ENCODE results near the gene ZBTB46. TPM values are rescaled to one million over a fixed set of nuclear protein-coding genes. Genes with fewer than 3 reads are reported as not detected.

Gene ZBTB46
- total and polyA plus RNA-seq, 10 of the 15 experiments (the other 5 are each of a cell fraction or from before 2014, with no cell fraction given), result 0.15 to 0.92 (median 0.34) TPM

- no peak for TF ChIP-seq YBX1 (IDR thresholded peaks at IDR 0.05)
Observed at GRCh38 chr20:63843778-63844177, 12.7 kb upstream of the ZBTB46 start (continued).

GRCh38 chr20:63843222-63843621, 12.2 kb upstream of the ZBTB46 start:
- TF ChIP-seq SP1 (IDR thresholded peaks at IDR 0.05; ENCODE audit: low read depth, low read length) (no peak), GATAD2B (conservative IDR thresholded peaks at IDR 0.05; ENCODE audit: low read depth) (no peak), BMI1 (IDR thresholded peaks at IDR 0.05; ENCODE audit: borderline replicate concordance) (no peak)
- ChIA-PET POLR2A (interaction anchor here (0.9 kb wide), 1 partner anchor 12 kb away, joined by 3 read pairs; the partner anchor contains the start of gene ZBTB46), RAD21 (ENCODE audit: unreplicated experiment) (interaction anchor here (1.0 kb wide), 1 partner anchor 22 kb away, joined by 3 read pairs; the partner anchor contains the start of gene TPD52L2), SMC1A (ENCODE audit: uncharacterized antibody, unreplicated experiment) (no interaction called here), CTCF (interaction anchor here (0.8 to 1.6 kb wide), 2 partner anchors 16 kb away, joined by 3 read pairs; no protein-coding TSS in a partner anchor)
- intact Hi-C loops (cut with micrococcal nuclease; ENCODE audit: unreplicated experiment), result no loop called here
- in situ Hi-C loops (cut with MboI), result no loop called here
- peaks cover 19% of the 10 kb centered on the region for H3K4me1 ChIP-seq (ENCODE audit: control insufficient read depth, insufficient read depth, low read length)
- no peak overlapping the region for H3K4me3 ChIP-seq
- no peaks in the 10 kb centered on the region for H3K36me3 ChIP-seq (ENCODE audit: control insufficient read depth in 2 of 2, insufficient read depth in 2 of 2, low read length in 1 of 2)
- ATAC-seq, result no peak
- DNase-seq (ENCODE audit: low read depth, low spot score), result no peak
- H2AFZ ChIP-seq (ENCODE audit: control insufficient read depth, low read depth, low read length), result no peak overlapping the region
- peaks cover 0 to 1% of the 10 kb centered on the region in 2 experiments; a peak in 3 of 4 replicates for H3K27me3 ChIP-seq (replicated peaks in 1 of 2; ENCODE audit: control insufficient read depth in 2 of 2, insufficient read depth in 2 of 2, low read length in 1 of 2)
- H3K27ac ChIP-seq (ENCODE audit: control insufficient read depth, insufficient read depth), result no peak overlapping the region
- FAIRE-seq, result no peak
- no peak overlapping the region for H3K9ac ChIP-seq (ENCODE audit: control insufficient read depth, insufficient read depth, low read length)
- 46% methylated on average over 8 of the region's 12 CpGs for WGBS (ENCODE audit: insufficient coverage, insufficient replicate concordance, low lambda C conversion rate, missing lambda C conversion rate)
- no peaks in the 10 kb centered on the region for H4K20me1 ChIP-seq (ENCODE audit: control insufficient read depth, insufficient read depth)
- H3K79me2 ChIP-seq (ENCODE audit: control insufficient read depth, insufficient read depth, low read length), result no peaks in the 10 kb centered on the region
- H3K4me2 ChIP-seq (ENCODE audit: control insufficient read depth, insufficient read depth), result no peak overlapping the region
- no peaks in the 10 kb centered on the region for H3K9me3 ChIP-seq (replicated peaks; ENCODE audit: control insufficient read depth, insufficient read depth, low read length)
- BruUV-seq (replicated peaks), result no TSS peak

GRCh38 chr20:63842258-63842657, 11.2 kb upstream of the ZBTB46 start:
- Histone ChIP-seq H3K9ac (ENCODE audit: control insufficient read depth, insufficient read depth, low read length) (no peak overlapping the region), H2AFZ (ENCODE audit: control insufficient read depth, low read depth, low read length) (no peak overlapping the region), H3K27me3 (replicated peaks in 1 of 2; ENCODE audit: control insufficient read depth in 2 of 2, insufficient read depth in 2 of 2, low read length in 1 of 2) (peaks cover 0 to 1% of the 10 kb centered on the region in 2 experiments; a peak in 3 of 4 replicates), H3K4me2 (ENCODE audit: control insufficient read depth, insufficient read depth) (no peak overlapping the region), H3K79me2 (ENCODE audit: control insufficient read depth, insufficient read depth, low read length) (no peaks in the 10 kb centered on the region), H3K9me3 (replicated peaks; ENCODE audit: control insufficient read depth, insufficient read depth, low read length) (no peaks in the 10 kb centered on the region), H3K36me3 (ENCODE audit: control insufficient read depth in 2 of 2, insufficient read depth in 2 of 2, low read length in 1 of 2) (no peaks in the 10 kb centered on the region), H3K4me3 (no peak overlapping the region), H3K27ac (ENCODE audit: control insufficient read depth, insufficient read depth) (no peak overlapping the region), H4K20me1 (ENCODE audit: control insufficient read depth, insufficient read depth) (no peaks in the 10 kb centered on the region), H3K4me1 (ENCODE audit: control insufficient read depth, insufficient read depth, low read length) (peaks cover 14% of the 10 kb centered on the region)
- in situ Hi-C loops (cut with MboI), result no loop called here
- ChIA-PET SMC1A (ENCODE audit: uncharacterized antibody, unreplicated experiment) (no interaction called here), POLR2A (interaction anchor here (0.9 kb wide), 1 partner anchor 11 kb away, joined by 3 read pairs; the partner anchor contains the start of gene ZBTB46), CTCF (interaction anchor here (0.8 to 1.6 kb wide), 2 partner anchors 15 to 17 kb away, joined by 3 read pairs; no protein-coding TSS in a partner anchor), RAD21 (ENCODE audit: unreplicated experiment) (interaction anchor here (1.0 kb wide), 1 partner anchor 23 kb away, joined by 3 read pairs; the partner anchor contains the start of gene TPD52L2)
- BruUV-seq (replicated peaks), result no TSS peak
- intact Hi-C loops (cut with micrococcal nuclease; ENCODE audit: unreplicated experiment), result no loop called here
- 4% methylated on average over 9 of the region's 9 CpGs for WGBS (ENCODE audit: insufficient coverage, insufficient replicate concordance, low lambda C conversion rate, missing lambda C conversion rate)
- ATAC-seq, result peak; percentile 24
- no peak for DNase-seq (ENCODE audit: low read depth, low spot score)
- no peak for FAIRE-seq
- TF ChIP-seq SMC3 (IDR thresholded peaks at IDR 0.05; ENCODE audit: borderline replicate concordance, low read length) (no peak), ETV6 (conservative IDR thresholded peaks at IDR 0.05 in 1 of 2, IDR thresholded peaks at IDR 0.05 in 1 of 2; ENCODE audit: borderline replicate concordance in 1 of 2, low read depth in 1 of 2) (no peak), IRF3 (IDR thresholded peaks at IDR 0.05) (no peak), ZNF217 (IDR thresholded peaks at IDR 0.05) (no peak), BCL11A (IDR thresholded peaks at IDR 0.05; ENCODE audit: low read depth, low read length) (no peak), ZNF622 (IDR thresholded peaks at IDR 0.05) (no peak), TCF12 (IDR thresholded peaks at IDR 0.05; ENCODE audit: low read depth, low read length) (no peak), FOS (IDR thresholded peaks at IDR 0.05; ENCODE audit: borderline replicate concordance, extremely low read depth, insufficient read length) (no peak), RB1 (IDR thresholded peaks at IDR 0.05; ENCODE audit: borderline replicate concordance) (no peak), GABPA (IDR thresholded peaks at IDR 0.05; ENCODE audit: low read depth) (no peak), PKNOX1 (IDR thresholded peaks at IDR 0.05) (no peak)

Measured in GM12878 (cell line).